ENCODE measurements around the gene RTP3.

RTP3 gene

DNA sequence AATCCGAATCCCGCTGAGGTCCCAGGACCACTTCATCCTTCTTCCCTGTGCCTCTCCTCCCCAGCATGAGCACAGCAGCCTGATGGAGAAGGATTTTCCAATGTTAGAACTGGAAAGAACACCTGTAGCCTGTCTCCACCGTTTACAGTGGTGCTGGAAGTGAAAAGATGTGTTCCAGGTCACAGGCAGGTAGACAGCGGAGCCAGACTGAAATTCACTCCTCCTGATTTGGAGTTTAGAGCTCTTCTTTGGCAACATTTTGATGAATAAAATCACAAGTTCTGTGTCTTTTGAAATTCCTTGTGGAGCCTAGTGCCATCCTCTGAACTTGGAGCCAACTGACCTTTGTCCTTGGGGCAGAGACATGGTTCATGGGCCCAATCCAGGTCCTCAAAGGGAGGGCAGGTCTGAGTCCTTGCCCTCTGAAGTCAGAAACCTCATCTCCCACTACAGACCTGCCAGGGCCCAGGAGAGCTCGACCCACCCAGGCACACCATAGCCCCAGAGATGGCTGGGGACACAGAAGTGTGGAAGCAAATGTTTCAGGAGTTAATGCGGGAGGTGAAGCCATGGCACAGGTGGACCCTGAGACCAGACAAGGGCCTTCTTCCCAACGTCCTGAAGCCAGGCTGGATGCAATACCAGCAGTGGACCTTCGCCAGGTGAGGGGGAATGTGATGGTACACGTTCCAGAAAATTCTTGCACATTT lies at the start of gene RTP3:
Gene RTP3 (plus strand): TSS at position 421 of the 710 bp plus-strand sequence. CDS start 87 bp downstream, at position 508.
- no peak for DNase-seq

DNA sequence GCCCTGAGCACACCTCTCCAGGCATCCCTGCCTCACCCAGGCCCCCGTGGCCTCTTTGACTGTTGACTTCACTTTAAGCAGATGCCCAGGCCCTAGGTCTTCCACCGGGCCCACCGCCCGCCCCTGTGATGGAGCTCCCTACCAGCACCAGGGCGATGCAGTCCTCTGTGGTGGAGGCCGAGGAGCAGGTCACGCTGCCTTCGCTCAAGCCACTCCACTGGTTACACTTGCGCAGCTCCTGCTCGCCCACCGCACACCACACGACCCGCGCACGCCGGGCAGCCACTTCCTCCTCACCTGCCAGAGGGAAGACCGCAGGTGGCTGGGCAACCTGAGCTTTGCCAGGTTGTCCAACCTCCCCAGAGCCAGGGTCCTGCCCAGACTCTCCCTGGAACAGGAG lies 49.1 kb upstream of the RTP3 start:
- no peak for DNase-seq

GRCh38 chr3:46449755-46450552 lies 47.8 kb upstream of the RTP3 start:
- DNase-seq, result peak; percentile 23

- no peak for DNase-seq
Observed at GRCh38 chr3:46453526-46454208, 44.1 kb upstream of the RTP3 start.

DNA sequence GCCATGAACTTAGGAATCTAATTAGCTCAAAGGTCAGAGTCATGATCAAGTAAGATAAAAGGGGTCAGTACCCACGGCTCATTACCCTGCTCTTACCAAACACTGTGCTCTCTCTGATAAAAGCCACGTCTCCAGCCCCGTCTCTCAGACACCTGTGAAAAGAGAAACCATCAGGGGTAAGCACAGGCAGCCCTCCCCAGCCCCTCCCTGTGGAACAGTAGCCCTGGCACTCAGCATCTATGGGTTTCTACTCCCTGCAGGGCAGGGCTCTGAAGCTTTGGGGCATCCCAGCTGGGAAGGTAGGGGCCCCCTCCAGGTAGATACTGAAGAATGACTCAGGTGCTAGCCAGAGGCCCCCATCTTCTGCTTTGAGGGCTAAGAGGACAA lies 43.6 kb upstream of the RTP3 start:
- no peak for DNase-seq

DNA sequence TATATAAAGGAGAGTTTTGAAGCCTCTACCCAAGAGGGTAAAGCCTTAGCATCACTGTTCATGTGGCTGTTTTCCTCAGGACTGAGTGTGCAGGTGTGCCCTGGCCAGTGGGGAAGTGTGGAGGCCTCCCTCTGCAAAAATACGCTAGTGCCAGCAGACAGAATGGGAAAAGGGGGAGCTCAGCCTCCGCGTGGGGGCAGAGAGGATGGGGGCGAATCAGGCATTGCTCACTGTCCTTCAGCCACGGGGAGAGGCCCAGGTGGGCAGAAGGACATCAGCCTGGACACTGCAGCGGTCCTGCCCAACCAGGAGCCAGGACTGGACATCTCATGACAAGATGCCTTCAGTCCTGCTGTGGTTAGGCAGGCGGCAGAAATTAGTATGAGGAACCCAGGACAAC lies 43.2 kb upstream of the RTP3 start:
- DNase-seq, result no peak

DNA sequence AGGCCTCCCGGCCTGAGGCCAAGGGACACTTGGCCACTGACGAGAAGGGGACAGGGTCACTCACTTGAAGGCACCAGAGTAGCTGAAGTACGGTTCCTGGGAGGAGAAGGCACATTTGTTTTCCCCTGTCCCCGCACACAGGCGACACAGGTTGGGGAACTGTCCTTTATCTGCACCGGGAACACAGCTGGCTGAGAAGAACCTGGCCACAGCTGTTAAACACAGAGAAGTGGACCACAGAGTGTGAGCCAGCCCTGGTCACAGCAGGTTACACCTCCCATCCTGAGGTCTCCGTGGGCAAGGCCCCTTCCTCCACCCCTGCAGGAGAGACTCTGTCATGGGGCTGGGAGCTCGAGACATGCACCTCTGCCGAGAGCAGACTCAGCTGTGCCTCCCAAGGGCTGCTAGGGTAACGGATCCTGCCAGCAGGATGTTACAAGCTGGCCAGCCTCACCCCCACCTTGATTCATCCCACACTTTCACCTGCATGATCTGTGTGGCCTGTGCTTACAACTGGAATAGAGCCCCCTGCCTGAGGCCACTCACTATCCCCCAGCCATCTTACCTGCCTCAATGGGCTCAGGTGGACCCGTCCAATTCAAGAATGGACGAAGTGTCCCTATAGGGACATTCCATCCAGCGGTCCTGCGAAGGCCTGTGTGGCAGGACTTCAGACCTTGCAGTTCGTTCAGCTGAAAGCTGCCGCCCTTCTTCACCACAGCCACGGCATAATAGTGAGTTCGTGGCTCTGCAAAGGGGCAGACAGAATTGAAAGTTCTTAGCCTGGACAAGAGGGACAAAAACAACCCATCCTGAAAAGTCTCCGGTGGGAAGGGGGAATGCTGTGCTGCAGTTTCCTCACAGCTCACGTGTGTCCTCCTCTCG lies 42.3 kb upstream of the RTP3 start:
- no peak for DNase-seq

GRCh38 chr3:46456118-46456517 lies 41.7 kb upstream of the RTP3 start:
- no peak for DNase-seq

- peak; percentile 17 for DNase-seq
Observed at GRCh38 chr3:46460051-46460450, 37.7 kb upstream of the RTP3 start.

GRCh38 chr3:46462111-46462510 lies 35.7 kb upstream of the RTP3 start:
- peak; percentile 45 for DNase-seq

GRCh38 chr3:46462511-46462910 lies 35.3 kb upstream of the RTP3 start:
- no peak for DNase-seq

DNA sequence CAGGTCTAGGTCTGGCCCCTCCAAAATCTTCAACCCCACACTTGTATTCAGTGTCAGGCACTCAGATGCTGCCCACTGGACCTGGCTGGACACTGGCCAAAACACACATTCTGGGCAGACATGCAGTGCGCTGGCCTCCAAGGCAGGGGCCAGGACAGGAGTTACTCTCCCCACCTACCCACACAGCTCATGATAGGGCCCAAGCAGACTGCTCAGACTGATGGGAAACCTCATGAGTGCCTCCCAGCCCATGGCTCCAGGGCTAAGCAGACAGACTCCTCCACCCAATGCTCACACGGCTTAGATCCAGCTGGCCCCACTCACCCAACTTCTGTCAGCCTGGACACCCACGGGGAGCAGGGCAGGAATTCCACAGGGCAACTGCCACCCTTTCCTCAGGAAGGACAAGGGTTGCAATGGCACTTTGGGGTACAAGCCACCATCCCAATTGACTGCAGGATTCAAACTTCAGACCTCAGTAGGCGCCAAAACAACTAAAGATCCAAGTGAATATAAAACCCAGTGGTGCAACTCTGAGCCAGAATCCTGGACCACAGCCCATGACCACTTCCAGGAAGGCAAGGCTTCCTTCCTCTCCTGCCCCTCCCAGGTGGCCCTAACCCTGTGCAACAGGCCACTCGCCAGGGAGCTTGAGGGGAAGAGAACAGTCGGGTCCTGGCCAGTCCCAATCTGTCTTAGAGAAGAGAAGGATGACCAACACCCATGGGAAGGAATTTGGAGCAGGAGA lies 34.5 kb upstream of the RTP3 start:
- no peak for DNase-seq

DNA sequence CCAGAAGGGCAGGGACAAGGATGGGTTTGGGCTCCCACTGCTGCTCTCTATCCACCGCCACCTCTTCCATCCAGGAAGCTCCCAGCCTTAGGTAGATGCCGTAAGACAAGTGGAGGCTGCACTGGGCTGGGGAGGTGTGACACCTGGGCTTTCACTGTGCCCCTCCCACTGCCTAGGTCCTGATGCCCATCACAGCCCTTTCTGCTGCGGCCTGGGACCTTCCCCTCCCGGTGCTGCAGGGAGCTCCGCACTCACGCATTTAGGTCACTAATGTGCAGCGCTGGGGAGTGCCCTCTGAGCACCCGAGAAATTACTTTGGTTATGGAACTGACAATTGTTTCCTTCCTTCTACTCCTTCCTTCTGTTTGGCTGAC lies 33.9 kb upstream of the RTP3 start:
- no peak for DNase-seq

DNA sequence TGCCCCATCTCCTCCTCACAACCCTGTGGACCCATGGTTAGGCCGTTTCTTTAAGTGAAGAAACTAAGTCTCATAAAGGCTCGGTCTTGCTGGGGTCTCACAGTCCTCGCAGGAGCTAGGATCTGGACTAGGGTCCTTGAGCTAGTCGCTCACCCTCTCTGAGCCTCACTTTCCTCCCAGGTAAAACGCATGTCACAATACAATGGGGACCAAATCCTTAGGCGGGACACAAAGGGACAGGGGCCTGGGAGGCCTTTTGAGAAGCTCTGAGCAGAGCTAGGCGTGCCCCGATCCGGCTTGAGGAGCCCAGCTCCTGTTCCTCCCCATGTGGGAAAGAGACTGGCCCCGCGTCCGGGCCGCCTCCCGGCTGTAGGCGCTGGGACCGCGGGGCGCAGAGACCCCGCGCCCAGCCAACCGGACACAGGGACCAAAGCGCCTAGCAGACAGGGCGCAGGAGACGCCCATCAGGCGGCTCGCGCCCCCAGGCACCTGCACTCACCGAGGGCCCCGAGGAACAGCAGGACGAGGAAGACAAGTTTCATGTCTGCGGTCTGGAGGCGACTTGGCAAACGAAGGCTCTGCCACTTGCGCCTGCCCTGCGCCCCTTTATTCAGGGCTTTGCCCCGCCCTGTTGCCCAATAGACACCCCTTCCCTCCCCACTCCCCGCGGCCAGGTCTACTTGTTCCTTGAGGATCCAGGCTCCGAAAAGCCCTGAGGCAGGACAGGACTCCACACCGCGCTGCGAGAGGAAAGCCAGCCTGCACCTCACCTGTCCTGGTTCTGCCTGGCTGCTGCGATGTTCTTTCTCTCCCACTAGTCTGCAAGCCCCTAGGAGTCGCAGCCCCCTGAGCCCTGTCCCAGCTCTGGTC lies 33.2 kb upstream of the RTP3 start, which contains the start of gene LTF:
Gene LTF (minus strand): TSS at position 580 of the 870 bp plus-strand sequence. CDS start 38 bp downstream, at position 542.
- DNase-seq, result no peak

DNA sequence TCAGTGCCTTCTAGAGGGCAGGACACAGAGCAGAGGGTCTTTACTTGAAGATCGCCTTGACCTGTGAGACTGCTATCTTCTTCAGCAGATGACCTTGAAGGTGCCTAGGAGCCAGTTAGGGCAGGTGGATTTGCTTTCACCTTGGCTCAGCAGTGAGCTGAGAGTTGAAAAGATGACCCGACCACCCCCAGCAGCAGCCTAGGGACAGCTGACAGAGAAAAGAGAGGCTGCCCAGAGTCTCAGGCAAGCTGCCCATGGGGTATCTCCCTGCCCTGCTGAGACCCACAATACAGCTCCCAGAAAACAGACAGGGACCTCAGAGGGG lies 32.6 kb upstream of the RTP3 start:
- DNase-seq, result no peak

DNA sequence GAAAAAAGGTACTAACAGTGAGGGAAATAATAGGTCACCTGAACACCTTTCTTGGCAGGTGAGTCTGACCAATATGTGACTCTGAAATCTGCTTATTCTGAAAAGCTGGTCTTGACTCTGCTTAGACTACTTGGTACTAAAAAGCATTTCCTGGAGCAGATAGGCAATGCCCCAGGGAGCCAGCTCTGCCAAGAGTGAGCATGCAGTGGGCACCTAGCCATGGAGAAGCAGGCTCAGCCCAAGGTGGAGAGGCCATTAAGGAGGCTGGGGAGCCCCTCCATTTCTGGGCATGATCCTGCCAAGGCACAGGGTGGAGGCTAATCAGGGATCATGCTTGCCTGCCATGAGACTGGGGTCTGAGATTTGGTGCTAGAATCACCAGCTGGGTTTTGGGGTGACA lies 31.5 kb upstream of the RTP3 start:
- no peak for DNase-seq

- no peak for DNase-seq
Observed at GRCh38 chr3:46466871-46467403, 30.8 kb upstream of the RTP3 start.

GRCh38 chr3:46467562-46467961 lies 30.2 kb upstream of the RTP3 start:
- DNase-seq, result no peak

DNA sequence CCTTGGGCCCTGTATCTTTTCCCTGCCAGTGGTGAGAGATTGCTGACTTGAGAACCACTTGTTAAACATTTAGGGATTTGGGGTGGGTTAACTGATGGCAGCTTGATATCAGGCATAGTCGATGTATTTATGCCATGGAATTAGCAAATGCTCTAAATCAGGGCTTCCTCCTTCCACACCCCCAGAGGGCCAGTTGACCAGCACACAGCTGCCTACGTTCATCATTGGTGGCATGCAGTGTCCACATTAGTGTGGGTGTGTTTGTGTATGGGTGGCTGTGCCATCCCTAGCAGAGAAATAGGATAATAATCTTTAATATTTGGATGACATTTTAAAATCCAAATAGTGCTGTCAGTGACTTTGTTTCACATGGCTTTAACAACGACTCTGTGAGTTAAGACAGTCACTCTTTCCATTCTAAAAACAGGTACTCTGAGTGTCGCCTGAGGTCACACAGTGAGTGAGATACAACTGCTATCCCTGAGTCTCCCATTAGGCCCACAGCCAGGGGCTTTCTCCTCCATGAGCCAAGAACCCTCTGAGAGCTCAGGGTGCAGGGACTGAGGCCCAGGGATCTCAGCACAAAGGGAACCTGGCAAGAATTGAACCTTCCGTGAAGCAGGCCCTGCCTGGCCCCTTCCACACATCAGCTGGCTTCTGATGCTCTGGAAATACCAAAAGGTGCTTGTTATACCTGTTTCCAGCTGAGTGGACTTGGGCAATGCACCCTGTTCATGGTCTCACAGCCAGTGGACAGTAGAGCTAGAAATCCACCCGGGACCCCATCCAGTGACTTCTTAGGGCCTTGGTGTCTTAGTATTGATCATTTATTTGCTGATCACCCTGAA lies 28.8 kb upstream of the RTP3 start:
- no peak for DNase-seq

All from EL (cell line).